Stimulated activated CD4-positive, alpha-beta T cell treated with anti-CD3 and anti-CD28 coated beads, Interleukin-1b, Interleukin-23, amount 100 ng/mL, for 1 hour (primary cell): ENCODE data around the gene DENND4B.

Source experiments
- DNase-seq, 2 donors: peaks; one replicate each; pipeline ENCODE4 v3.0.0-alpha.2; 2020; ENCODE audit warnings: low read depth in 2 of 2

The DENND4B gene

DNA sequence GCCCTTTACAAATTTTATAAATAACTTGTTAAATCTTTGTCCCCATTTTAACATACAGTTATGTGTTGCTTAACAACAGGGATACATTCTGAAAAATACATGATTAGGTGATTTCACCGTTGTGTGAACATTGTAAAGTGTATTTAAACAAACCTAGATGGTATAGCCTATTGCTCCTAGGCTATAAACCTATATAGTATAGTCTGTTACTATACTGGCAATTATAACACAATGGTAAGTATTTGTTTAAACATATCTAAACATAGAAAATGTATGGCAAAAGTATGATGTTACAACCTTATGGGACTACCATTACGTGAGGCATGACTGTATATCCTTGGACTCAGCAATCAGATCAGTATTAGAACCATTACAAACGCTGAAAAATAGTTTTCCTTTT, 60.4 kb downstream of the DENND4B start:
- no peak for DNase-seq

DNA sequence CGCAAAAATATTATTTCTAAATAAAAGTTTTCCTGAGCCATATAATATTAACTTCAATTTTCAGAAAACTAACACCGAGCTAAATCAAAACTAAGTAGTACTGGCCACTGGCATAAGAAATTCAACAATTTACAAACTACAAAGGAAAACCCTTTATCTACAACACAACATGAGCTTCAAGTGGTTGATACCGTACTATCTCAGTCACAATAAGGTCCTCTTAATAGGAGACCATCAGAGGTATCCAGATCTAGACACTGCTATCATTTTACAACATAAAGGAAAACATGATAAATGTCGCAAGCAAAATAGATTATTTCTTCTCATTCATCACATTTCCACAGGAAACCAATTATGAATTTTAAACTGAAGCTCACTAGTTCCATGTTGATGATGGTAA, 63.3 kb downstream of the DENND4B start:
- DNase-seq: no peak

DNA sequence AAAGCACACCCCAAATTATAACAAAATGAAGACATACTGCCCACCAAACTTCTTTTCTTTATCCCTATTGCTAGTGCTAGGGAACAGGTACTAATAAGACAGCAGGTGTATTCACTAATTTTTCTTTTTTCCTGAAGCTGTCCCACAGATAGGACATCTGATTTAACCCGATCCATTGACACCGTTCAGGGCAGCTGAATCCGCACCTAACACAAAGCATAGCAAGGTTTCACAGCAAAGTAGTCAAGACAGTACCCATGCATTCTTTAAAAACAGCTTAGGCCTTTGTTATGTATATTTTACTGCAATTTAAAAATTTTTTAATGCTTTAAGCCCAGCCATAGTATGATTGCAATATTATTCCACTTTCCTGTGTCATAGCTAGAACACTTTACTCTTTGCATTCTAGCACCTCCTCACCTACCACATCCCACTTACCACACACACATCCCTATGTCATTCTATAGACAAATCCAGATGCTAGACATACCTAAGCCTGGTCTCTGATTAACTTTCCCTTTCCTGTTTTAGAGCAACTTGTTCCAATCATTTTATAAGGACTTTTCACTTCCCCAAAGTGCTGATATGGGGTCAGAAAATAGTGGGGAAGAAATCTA, 64.1 kb downstream of the DENND4B start:
- no peak for DNase-seq

DNA sequence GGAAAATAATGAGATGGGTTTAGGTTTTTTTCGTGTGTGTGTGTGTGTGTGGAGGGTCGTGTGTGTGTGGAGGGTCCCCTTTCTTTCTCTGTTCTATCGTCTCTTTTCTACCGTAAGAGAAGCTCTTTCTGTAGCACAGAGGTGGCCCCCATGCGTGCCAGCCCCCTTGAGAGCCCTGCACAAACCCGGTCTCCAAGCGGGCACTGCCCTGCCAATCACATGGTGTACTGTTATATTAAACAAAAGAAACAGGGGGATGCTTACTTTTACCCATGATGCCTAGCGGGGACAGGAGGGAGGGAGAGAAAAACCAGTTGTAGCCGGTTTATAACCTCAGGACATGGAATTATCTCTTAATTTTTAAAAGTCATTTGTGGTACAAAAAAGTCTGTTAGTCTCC, 64.8 kb downstream of the DENND4B start:
- DNase-seq: no peak

DNA sequence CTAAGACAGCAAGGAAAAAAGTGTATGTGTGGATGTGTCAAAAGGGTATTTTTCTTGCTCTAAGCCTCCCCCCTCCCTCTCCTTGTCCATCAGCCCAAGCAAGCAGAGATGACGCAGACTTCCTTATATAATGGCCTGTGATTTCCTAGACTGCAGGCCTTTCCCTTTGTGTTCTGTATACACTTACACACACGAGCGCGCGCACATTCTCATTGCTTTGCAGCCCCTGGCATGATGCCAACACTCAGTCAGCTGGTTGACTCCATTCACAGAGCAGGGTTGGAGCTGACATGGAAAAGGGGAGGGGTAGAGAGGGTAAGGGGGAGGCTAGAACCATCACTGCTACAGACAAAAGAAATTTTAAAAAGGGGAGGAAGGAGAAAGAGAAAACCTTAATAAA, 65.6 kb downstream of the DENND4B start:
- DNase-seq: peak in 1 of 2 donors; percentile 7

DNA sequence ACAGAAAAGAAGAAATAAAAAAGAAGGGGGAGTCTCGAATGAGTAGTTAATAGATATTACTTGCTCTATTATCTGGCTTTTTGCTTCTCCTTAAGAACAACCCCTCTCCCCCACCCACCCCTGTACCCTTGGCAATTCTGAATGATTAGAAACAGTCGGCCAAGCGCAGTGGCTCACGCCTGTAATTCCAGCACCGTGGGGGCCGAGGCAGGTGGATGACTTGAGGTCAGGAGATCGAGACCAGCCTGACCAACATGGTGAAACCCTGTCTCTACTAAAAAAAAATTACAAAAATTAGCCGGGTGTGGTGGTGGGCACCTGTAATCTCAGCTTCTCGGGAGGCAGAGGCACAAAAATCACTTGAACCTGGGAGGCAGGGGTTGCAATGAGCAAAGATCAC, 66.5 kb downstream of the DENND4B start:
- no peak for DNase-seq
